ENCODE measurements around the gene STH.
"Not testable (repeated sequence)": the region's sequence is repeated elsewhere in the genome, so short reads cannot be mapped to it uniquely, and the experiment has no call there.

Gene STH

DNA sequence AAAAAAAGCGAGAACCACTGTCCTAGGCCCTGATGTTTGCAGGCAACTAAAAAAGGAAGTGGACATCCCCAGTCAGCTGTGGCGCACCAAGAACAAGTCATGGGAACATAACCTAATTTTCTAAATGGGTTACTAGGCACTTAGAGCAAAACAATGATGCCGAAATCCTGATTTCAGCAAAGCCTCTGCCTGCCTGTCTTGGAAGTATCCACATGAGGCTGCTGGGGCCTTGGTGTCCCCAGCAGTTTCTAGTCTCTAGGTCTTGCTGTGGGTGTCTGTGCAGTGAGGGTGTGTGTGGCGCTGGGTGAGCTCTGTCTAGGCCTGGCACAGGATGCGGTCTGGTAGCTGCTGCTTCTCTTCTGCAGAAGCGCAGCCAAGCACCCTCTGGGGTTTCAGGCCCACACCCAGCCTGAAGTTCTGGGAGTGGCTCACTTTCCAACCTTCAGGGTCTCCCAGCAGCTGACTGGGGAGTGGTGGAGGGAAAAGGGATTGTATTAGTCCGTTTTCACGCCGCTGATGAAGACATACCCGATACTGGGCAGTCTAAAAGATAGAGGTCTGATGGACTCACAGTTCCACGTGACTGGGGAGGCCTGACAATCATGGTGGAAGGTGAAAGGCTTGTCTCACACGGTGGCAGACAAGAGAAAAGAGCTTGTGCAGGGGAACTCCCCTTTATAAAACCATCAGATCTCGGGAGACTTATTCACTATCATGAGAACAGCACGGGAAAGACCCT, 21.1 kb downstream of the STH start:
- Histone ChIP-seq H3K9me3 (ENCODE audit: control insufficient read depth, insufficient read depth, low read depth, low read length) (no peaks in the 10 kb centered on the region), H3K36me3 (ENCODE audit: control insufficient read depth, insufficient read depth, low read length) (peaks cover 6% of the 10 kb centered on the region; the same call in 1 of the 2 replicates), H3K27ac (ENCODE audit: low read depth, low read length) (no peak overlapping the region), H3K4me1 (ENCODE audit: control insufficient read depth, insufficient read depth, low read length) (no peaks in the 10 kb centered on the region), H3K9ac (ENCODE audit: low read length) (no peak overlapping the region), H3K4me3 (ENCODE audit: low read depth, low read length) (no peak overlapping the region), H3K27me3 (ENCODE audit: control insufficient read depth, insufficient read depth, low read length) (no peaks in the 10 kb centered on the region)

DNA sequence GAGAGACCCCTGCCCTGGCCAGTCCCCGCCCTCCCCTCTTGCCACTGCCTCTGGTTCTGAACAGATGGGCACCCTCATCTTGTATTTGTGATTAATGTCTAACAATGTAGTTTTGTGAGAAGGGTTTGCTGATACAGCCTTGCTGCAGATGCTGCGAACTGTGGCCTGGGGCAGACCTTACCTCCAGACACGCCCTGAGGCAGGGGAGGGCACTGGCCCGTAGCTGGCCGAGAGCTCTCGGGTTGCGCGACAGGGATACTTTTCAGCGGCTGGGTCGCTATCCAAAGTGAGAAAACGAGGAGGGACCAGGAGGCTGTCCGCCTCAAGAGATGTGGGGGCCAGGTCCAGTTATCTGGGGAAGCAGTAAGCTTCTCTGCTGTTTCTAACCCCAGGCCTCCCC, 21.9 kb downstream of the STH start:
- Histone ChIP-seq H3K27ac (ENCODE audit: low read depth, low read length) (no peak overlapping the region), H3K36me3 (ENCODE audit: control insufficient read depth, insufficient read depth, low read length) (peaks cover 10% of the 10 kb centered on the region), H3K9me3 (ENCODE audit: control insufficient read depth, insufficient read depth, low read depth, low read length) (no peaks in the 10 kb centered on the region), H3K27me3 (ENCODE audit: control insufficient read depth, insufficient read depth, low read length) (no peaks in the 10 kb centered on the region), H3K4me1 (ENCODE audit: control insufficient read depth, insufficient read depth, low read length) (no peaks in the 10 kb centered on the region), H3K9ac (ENCODE audit: low read length) (no peak overlapping the region), H3K4me3 (ENCODE audit: low read depth, low read length) (no peak overlapping the region)

DNA sequence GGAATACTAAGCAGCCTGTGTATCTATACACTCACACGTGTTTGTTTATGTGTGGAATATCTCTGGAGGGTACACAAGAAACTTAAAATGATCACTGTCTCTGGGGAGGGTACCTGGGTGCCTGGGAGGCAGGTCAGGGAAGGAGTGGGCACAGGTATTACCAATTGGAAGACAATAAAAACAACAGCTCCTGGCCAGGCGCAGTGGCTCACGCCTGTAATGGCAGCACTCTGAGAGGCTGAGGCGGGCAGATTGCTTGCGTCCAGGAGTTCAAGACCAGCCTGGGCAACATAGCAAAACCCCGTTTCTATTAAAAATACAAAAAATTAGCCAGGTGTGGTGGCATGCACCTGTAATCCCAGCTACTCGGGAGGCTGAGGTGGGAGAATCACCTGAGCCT, 24.3 kb downstream of the STH start:
- H3K36me3 ChIP-seq (ENCODE audit: control insufficient read depth, insufficient read depth, low read length) = peaks cover 20% of the 10 kb centered on the region
- not testable (repeated sequence) for H3K4me3 ChIP-seq (ENCODE audit: low read depth, low read length); H3K9ac ChIP-seq (ENCODE audit: low read length); H3K27me3 ChIP-seq (ENCODE audit: control insufficient read depth, insufficient read depth, low read length); H3K27ac ChIP-seq (ENCODE audit: low read depth, low read length); H3K9me3 ChIP-seq (ENCODE audit: control insufficient read depth, insufficient read depth, low read depth, low read length)
- H3K4me1 ChIP-seq (ENCODE audit: control insufficient read depth, insufficient read depth, low read length) = peaks cover 20% of the 10 kb centered on the region

DNA sequence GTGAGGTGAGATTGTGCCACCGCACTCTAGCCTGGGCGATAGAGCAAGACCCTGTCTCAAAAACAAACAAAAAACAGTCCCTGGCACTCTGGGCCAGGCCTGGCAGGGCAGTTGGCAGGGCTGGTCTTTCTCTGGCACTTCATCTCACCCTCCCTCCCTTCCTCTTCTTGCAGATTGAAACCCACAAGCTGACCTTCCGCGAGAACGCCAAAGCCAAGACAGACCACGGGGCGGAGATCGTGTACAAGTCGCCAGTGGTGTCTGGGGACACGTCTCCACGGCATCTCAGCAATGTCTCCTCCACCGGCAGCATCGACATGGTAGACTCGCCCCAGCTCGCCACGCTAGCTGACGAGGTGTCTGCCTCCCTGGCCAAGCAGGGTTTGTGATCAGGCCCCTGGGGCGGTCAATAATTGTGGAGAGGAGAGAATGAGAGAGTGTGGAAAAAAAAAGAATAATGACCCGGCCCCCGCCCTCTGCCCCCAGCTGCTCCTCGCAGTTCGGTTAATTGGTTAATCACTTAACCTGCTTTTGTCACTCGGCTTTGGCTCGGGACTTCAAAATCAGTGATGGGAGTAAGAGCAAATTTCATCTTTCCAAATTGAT, 24.8 kb downstream of the STH start:
- H3K4me1 ChIP-seq (ENCODE audit: control insufficient read depth, insufficient read depth, low read length) = peaks cover 25% of the 10 kb centered on the region
- H3K9me3 ChIP-seq (ENCODE audit: control insufficient read depth, insufficient read depth, low read depth, low read length) = no peaks in the 10 kb centered on the region
- H3K27me3 ChIP-seq (ENCODE audit: control insufficient read depth, insufficient read depth, low read length) = no peaks in the 10 kb centered on the region
- no peak overlapping the region for H3K9ac ChIP-seq (ENCODE audit: low read length)
- peaks cover 23% of the 10 kb centered on the region for H3K36me3 ChIP-seq (ENCODE audit: control insufficient read depth, insufficient read depth, low read length)
- H3K27ac ChIP-seq (ENCODE audit: low read depth, low read length) = no peak overlapping the region
- no peak overlapping the region for H3K4me3 ChIP-seq (ENCODE audit: low read depth, low read length)

DNA sequence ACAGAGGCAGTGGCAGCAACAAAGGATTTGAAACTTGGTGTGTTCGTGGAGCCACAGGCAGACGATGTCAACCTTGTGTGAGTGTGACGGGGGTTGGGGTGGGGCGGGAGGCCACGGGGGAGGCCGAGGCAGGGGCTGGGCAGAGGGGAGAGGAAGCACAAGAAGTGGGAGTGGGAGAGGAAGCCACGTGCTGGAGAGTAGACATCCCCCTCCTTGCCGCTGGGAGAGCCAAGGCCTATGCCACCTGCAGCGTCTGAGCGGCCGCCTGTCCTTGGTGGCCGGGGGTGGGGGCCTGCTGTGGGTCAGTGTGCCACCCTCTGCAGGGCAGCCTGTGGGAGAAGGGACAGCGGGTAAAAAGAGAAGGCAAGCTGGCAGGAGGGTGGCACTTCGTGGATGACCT, 25.5 kb downstream of the STH start:
- no peak overlapping the region for H3K9ac ChIP-seq (ENCODE audit: low read length)
- H3K27me3 ChIP-seq (ENCODE audit: control insufficient read depth, insufficient read depth, low read length) = no peaks in the 10 kb centered on the region
- no peak overlapping the region for H3K27ac ChIP-seq (ENCODE audit: low read depth, low read length)
- H3K4me3 ChIP-seq (ENCODE audit: low read depth, low read length) = no peak overlapping the region
- H3K36me3 ChIP-seq (ENCODE audit: control insufficient read depth, insufficient read depth, low read length) = peaks cover 28% of the 10 kb centered on the region
- H3K4me1 ChIP-seq (ENCODE audit: control insufficient read depth, insufficient read depth, low read length) = peaks cover 25% of the 10 kb centered on the region
- H3K9me3 ChIP-seq (ENCODE audit: control insufficient read depth, insufficient read depth, low read depth, low read length) = no peaks in the 10 kb centered on the region

DNA sequence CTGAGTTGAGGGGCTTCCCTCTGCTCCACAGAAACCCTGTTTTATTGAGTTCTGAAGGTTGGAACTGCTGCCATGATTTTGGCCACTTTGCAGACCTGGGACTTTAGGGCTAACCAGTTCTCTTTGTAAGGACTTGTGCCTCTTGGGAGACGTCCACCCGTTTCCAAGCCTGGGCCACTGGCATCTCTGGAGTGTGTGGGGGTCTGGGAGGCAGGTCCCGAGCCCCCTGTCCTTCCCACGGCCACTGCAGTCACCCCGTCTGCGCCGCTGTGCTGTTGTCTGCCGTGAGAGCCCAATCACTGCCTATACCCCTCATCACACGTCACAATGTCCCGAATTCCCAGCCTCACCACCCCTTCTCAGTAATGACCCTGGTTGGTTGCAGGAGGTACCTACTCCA, 26.0 kb downstream of the STH start:
- Histone ChIP-seq H3K9ac (ENCODE audit: low read length) (no peak overlapping the region), H3K9me3 (ENCODE audit: control insufficient read depth, insufficient read depth, low read depth, low read length) (no peaks in the 10 kb centered on the region), H3K27ac (ENCODE audit: low read depth, low read length) (no peak overlapping the region), H3K4me3 (ENCODE audit: low read depth, low read length) (no peak overlapping the region), H3K36me3 (ENCODE audit: control insufficient read depth, insufficient read depth, low read length) (peaks cover 28% of the 10 kb centered on the region), H3K4me1 (ENCODE audit: control insufficient read depth, insufficient read depth, low read length) (peaks cover 25% of the 10 kb centered on the region), H3K27me3 (ENCODE audit: control insufficient read depth, insufficient read depth, low read length) (no peaks in the 10 kb centered on the region)

DNA sequence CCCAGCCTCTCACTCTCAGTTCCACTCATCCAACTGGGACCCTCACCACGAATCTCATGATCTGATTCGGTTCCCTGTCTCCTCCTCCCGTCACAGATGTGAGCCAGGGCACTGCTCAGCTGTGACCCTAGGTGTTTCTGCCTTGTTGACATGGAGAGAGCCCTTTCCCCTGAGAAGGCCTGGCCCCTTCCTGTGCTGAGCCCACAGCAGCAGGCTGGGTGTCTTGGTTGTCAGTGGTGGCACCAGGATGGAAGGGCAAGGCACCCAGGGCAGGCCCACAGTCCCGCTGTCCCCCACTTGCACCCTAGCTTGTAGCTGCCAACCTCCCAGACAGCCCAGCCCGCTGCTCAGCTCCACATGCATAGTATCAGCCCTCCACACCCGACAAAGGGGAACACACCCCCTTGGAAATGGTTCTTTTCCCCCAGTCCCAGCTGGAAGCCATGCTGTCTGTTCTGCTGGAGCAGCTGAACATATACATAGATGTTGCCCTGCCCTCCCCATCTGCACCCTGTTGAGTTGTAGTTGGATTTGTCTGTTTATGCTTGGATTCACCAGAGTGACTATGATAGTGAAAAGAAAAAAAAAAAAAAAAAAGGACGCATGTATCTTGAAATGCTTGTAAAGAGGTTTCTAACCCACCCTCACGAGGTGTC, 26.6 kb downstream of the STH start:
- Histone ChIP-seq H3K27me3 (ENCODE audit: control insufficient read depth, insufficient read depth, low read length) (no peaks in the 10 kb centered on the region), H3K9me3 (ENCODE audit: control insufficient read depth, insufficient read depth, low read depth, low read length) (no peaks in the 10 kb centered on the region), H3K9ac (ENCODE audit: low read length) (no peak overlapping the region), H3K4me1 (ENCODE audit: control insufficient read depth, insufficient read depth, low read length) (peaks cover 25% of the 10 kb centered on the region), H3K36me3 (ENCODE audit: control insufficient read depth, insufficient read depth, low read length) (peaks cover 32% of the 10 kb centered on the region), H3K27ac (ENCODE audit: low read depth, low read length) (no peak overlapping the region), H3K4me3 (ENCODE audit: low read depth, low read length) (no peak overlapping the region)

DNA sequence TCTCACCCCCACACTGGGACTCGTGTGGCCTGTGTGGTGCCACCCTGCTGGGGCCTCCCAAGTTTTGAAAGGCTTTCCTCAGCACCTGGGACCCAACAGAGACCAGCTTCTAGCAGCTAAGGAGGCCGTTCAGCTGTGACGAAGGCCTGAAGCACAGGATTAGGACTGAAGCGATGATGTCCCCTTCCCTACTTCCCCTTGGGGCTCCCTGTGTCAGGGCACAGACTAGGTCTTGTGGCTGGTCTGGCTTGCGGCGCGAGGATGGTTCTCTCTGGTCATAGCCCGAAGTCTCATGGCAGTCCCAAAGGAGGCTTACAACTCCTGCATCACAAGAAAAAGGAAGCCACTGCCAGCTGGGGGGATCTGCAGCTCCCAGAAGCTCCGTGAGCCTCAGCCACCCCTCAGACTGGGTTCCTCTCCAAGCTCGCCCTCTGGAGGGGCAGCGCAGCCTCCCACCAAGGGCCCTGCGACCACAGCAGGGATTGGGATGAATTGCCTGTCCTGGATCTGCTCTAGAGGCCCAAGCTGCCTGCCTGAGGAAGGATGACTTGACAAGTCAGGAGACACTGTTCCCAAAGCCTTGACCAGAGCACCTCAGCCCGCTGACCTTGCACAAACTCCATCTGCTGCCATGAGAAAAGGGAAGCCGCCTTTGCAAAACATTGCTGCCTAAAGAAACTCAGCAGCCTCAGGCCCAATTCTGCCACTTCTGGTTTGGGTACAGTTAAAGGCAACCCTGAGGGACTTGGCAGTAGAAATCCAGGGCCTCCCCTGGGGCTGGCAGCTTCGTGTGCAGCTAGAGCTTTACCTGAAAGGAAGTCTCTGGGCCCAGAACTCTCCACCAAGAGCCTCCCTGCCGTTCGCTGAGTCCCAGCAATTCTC, 27.4 kb downstream of the STH start:
- no peaks in the 10 kb centered on the region for H3K9me3 ChIP-seq (ENCODE audit: control insufficient read depth, insufficient read depth, low read depth, low read length)
- no peak overlapping the region for H3K4me3 ChIP-seq (ENCODE audit: low read depth, low read length)
- peaks cover 40% of the 10 kb centered on the region for H3K36me3 ChIP-seq (ENCODE audit: control insufficient read depth, insufficient read depth, low read length)
- peak overlapping the region; percentile 25; the same call in 1 of the 2 replicates for H3K27ac ChIP-seq (ENCODE audit: low read depth, low read length)
- H3K9ac ChIP-seq (ENCODE audit: low read length) = no peak overlapping the region
- peaks cover 25% of the 10 kb centered on the region for H3K4me1 ChIP-seq (ENCODE audit: control insufficient read depth, insufficient read depth, low read length)
- no peaks in the 10 kb centered on the region for H3K27me3 ChIP-seq (ENCODE audit: control insufficient read depth, insufficient read depth, low read length)

DNA sequence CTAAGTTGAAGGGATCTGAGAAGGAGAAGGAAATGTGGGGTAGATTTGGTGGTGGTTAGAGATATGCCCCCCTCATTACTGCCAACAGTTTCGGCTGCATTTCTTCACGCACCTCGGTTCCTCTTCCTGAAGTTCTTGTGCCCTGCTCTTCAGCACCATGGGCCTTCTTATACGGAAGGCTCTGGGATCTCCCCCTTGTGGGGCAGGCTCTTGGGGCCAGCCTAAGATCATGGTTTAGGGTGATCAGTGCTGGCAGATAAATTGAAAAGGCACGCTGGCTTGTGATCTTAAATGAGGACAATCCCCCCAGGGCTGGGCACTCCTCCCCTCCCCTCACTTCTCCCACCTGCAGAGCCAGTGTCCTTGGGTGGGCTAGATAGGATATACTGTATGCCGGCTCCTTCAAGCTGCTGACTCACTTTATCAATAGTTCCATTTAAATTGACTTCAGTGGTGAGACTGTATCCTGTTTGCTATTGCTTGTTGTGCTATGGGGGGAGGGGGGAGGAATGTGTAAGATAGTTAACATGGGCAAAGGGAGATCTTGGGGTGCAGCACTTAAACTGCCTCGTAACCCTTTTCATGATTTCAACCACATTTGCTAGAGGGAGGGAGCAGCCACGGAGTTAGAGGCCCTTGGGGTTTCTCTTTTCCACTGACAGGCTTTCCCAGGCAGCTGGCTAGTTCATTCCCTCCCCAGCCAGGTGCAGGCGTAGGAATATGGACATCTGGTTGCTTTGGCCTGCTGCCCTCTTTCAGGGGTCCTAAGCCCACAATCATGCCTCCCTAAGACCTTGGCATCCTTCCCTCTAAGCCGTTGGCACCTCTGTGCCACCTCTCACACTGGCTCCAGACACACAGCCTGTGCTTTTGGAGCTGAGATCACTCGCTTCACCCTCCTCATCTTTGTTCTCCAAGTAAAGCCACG, 28.3 kb downstream of the STH start:
- Histone ChIP-seq H3K4me1 (ENCODE audit: control insufficient read depth, insufficient read depth, low read length) (peaks cover 25% of the 10 kb centered on the region), H3K9me3 (ENCODE audit: control insufficient read depth, insufficient read depth, low read depth, low read length) (no peaks in the 10 kb centered on the region), H3K4me3 (ENCODE audit: low read depth, low read length) (no peak overlapping the region), H3K27ac (ENCODE audit: low read depth, low read length) (peak overlapping the region; percentile 25; the same call in 1 of the 2 replicates), H3K27me3 (ENCODE audit: control insufficient read depth, insufficient read depth, low read length) (no peaks in the 10 kb centered on the region), H3K36me3 (ENCODE audit: control insufficient read depth, insufficient read depth, low read length) (peaks cover 49% of the 10 kb centered on the region), H3K9ac (ENCODE audit: low read length) (no peak overlapping the region)

DNA sequence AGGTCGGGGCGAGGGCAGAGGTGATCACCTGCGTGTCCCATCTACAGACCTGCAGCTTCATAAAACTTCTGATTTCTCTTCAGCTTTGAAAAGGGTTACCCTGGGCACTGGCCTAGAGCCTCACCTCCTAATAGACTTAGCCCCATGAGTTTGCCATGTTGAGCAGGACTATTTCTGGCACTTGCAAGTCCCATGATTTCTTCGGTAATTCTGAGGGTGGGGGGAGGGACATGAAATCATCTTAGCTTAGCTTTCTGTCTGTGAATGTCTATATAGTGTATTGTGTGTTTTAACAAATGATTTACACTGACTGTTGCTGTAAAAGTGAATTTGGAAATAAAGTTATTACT, 28.9 kb downstream of the STH start:
- H3K36me3 ChIP-seq (ENCODE audit: control insufficient read depth, insufficient read depth, low read length) = peaks cover 51% of the 10 kb centered on the region
- H3K4me1 ChIP-seq (ENCODE audit: control insufficient read depth, insufficient read depth, low read length) = peaks cover 25% of the 10 kb centered on the region
- no peak overlapping the region for H3K27ac ChIP-seq (ENCODE audit: low read depth, low read length)
- H3K9ac ChIP-seq (ENCODE audit: low read length) = no peak overlapping the region
- H3K9me3 ChIP-seq (ENCODE audit: control insufficient read depth, insufficient read depth, low read depth, low read length) = no peaks in the 10 kb centered on the region
- H3K4me3 ChIP-seq (ENCODE audit: low read depth, low read length) = no peak overlapping the region
- no peaks in the 10 kb centered on the region for H3K27me3 ChIP-seq (ENCODE audit: control insufficient read depth, insufficient read depth, low read length)
